ENCODE results near the gene ZFP90. TPM values are rescaled to one million over a fixed set of nuclear protein-coding genes. Genes with fewer than 3 reads are reported as not detected.

The ZFP90 gene
- total and polyA plus RNA-seq, 9 donors: 16.7 to 50.0 (median 35.9) TPM

GRCh38 chr16:68508013-68508412, 31.1 kb upstream of the ZFP90 start:
- intact Hi-C loops (cut with DNase I): loop anchor here in 1 of 4 donors (5.0 kb wide), 1 partner anchor 111 kb away; no protein-coding TSS in a partner anchor
- Histone ChIP-seq H3K9me3 (no peaks in the 10 kb centered on the region), H3K36me3 (no peaks in the 10 kb centered on the region), H3K4me3 (no peak overlapping the region), H3K27me3 (no peaks in the 10 kb centered on the region), H3K27ac (no peak overlapping the region), H3K4me1 (ENCODE audit: insufficient read depth) (peaks cover 3% of the 10 kb centered on the region)
- 45 to 51% (median 50%) methylated on average over 8 of the region's 8 CpGs for WGBS, 3 donors
- DNase-seq: no peak
- TF ChIP-seq EP300 (IDR thresholded peaks at IDR 0.05) (no peak), POLR2A (IDR thresholded peaks at IDR 0.05) (no peak)

- TF ChIP-seq EP300 (IDR thresholded peaks at IDR 0.05): no peak
- TF ChIP-seq CTCF (IDR thresholded peaks at IDR 0.05): no peak
- TF ChIP-seq POLR2A (IDR thresholded peaks at IDR 0.05): no peak
- Histone ChIP-seq H3K4me3 (no peak overlapping the region), H3K9me3 (no peaks in the 10 kb centered on the region), H3K27ac (no peak overlapping the region), H3K4me1 (ENCODE audit: insufficient read depth) (peaks cover 3% of the 10 kb centered on the region), H3K36me3 (no peaks in the 10 kb centered on the region), H3K27me3 (no peaks in the 10 kb centered on the region)
- intact Hi-C loops (cut with DNase I): loop anchor here in 1 of 4 donors (5.0 kb wide), 1 partner anchor 111 kb away; no protein-coding TSS in a partner anchor
- WGBS, 3 donors: 83 to 89% (median 88%) methylated on average over 7 of the region's 7 CpGs
- no peak for DNase-seq
Measured at GRCh38 chr16:68508641-68509240, 30.4 kb upstream of the ZFP90 start.

- Histone ChIP-seq H3K27me3 (no peaks in the 10 kb centered on the region), H3K4me1 (ENCODE audit: insufficient read depth) (peaks cover 3% of the 10 kb centered on the region), H3K9me3 (no peaks in the 10 kb centered on the region), H3K4me3 (no peak overlapping the region), H3K27ac (no peak overlapping the region), H3K36me3 (no peaks in the 10 kb centered on the region)
- 95 to 98% (median 98%) methylated on average over 6 of the region's 6 CpGs for WGBS, 3 donors
- intact Hi-C loops (cut with DNase I): loop anchor here in 1 of 4 donors (5.0 kb wide), 1 partner anchor 112 kb away; no protein-coding TSS in a partner anchor
- DNase-seq: no peak
- no peak for TF ChIP-seq CTCF (IDR thresholded peaks at IDR 0.05)
- no peak for TF ChIP-seq POLR2A (IDR thresholded peaks at IDR 0.05)
- TF ChIP-seq EP300 (IDR thresholded peaks at IDR 0.05): no peak
Measured at GRCh38 chr16:68509381-68509780, 29.7 kb upstream of the ZFP90 start.

- DNase-seq: no peak
- H3K27me3 ChIP-seq: no peaks in the 10 kb centered on the region
- no peaks in the 10 kb centered on the region for H3K9me3 ChIP-seq
- no peak overlapping the region for H3K4me3 ChIP-seq
- H3K27ac ChIP-seq: no peak overlapping the region
- H3K4me1 ChIP-seq (ENCODE audit: insufficient read depth): peaks cover 3% of the 10 kb centered on the region
- intact Hi-C loops (cut with DNase I): loop anchor here in 2 of 4 donors (2.0 to 10.0 kb wide), 2 partner anchors 114 to 146 kb away; no protein-coding TSS in a partner anchor
- no peaks in the 10 kb centered on the region for H3K36me3 ChIP-seq
- TF ChIP-seq CTCF (IDR thresholded peaks at IDR 0.05): no peak
- no peak for TF ChIP-seq POLR2A (IDR thresholded peaks at IDR 0.05)
- no peak for TF ChIP-seq EP300 (IDR thresholded peaks at IDR 0.05)
- 95 to 97% (median 97%) methylated on average over 3 of the region's 3 CpGs for WGBS, 3 donors
Measured at GRCh38 chr16:68510775-68511174, 28.3 kb upstream of the ZFP90 start.

GRCh38 chr16:68512183-68512582, 26.9 kb upstream of the ZFP90 start:
- H3K4me1 ChIP-seq (ENCODE audit: insufficient read depth): peaks cover 3% of the 10 kb centered on the region
- H3K4me3 ChIP-seq: no peak overlapping the region
- no peaks in the 10 kb centered on the region for H3K36me3 ChIP-seq
- intact Hi-C loops (cut with DNase I): loop anchor here in 2 of 4 donors (10.0 kb wide), 1 partner anchor 147 kb away; no protein-coding TSS in a partner anchor
- H3K27me3 ChIP-seq: no peaks in the 10 kb centered on the region
- WGBS, 3 donors: 57 to 66% (median 61%) methylated on average over 8 of the region's 8 CpGs
- H3K27ac ChIP-seq: no peak overlapping the region
- TF ChIP-seq POLR2A (IDR thresholded peaks at IDR 0.05) (no peak), CTCF (IDR thresholded peaks at IDR 0.05) (no peak), EP300 (IDR thresholded peaks at IDR 0.05) (no peak)
- no peak for DNase-seq
- H3K9me3 ChIP-seq: no peaks in the 10 kb centered on the region

Measured in ovary (tissue), 9 donors.